Effector memory CD4-positive, alpha-beta T cell (primary cell): Measurements from ENCODE around the gene TEAD1.

Experiments used
- DNase-seq, 3 donors: peaks; one replicate each; pipeline ENCODE4 v3.0.0-alpha.2; 2020
- H3K27ac ChIP-seq: 2 replicates; pipeline ENCODE4 v1.7.0; 2013; ENCODE audit warnings: mild to moderate bottlenecking, low read length, moderate library complexity; ENCODE audit not compliant: insufficient read depth, poor library complexity, severe bottlenecking
- H3K27me3 ChIP-seq: replicated peaks from 2 replicates; pipeline ENCODE4 v1.7.0; 2013; ENCODE audit warnings: mild to moderate bottlenecking, low read length; ENCODE audit not compliant: insufficient read depth, control insufficient read depth, poor library complexity, severe bottlenecking
- H3K36me3 ChIP-seq: 2 replicates; pipeline ENCODE4 v1.7.0; 2013; ENCODE audit warnings: mild to moderate bottlenecking, low read length, moderate library complexity; ENCODE audit not compliant: control insufficient read depth, insufficient read depth
- H3K4me1 ChIP-seq: 2 replicates; pipeline ENCODE4 v1.7.0; 2013; ENCODE audit warnings: low read length, mild to moderate bottlenecking; ENCODE audit not compliant: control insufficient read depth, insufficient read depth, poor library complexity, severe bottlenecking
- H3K4me3 ChIP-seq: 2 replicates; pipeline ENCODE4 v1.7.0; 2013; ENCODE audit warnings: low read length, low read depth, mild to moderate bottlenecking; ENCODE audit not compliant: insufficient read depth, poor library complexity, severe bottlenecking
- H3K9me3 ChIP-seq: 2 replicates; pipeline ENCODE4 v1.7.0; 2013; ENCODE audit warnings: mild to moderate bottlenecking, low read length, moderate library complexity; ENCODE audit not compliant: control insufficient read depth

Gene TEAD1

DNA sequence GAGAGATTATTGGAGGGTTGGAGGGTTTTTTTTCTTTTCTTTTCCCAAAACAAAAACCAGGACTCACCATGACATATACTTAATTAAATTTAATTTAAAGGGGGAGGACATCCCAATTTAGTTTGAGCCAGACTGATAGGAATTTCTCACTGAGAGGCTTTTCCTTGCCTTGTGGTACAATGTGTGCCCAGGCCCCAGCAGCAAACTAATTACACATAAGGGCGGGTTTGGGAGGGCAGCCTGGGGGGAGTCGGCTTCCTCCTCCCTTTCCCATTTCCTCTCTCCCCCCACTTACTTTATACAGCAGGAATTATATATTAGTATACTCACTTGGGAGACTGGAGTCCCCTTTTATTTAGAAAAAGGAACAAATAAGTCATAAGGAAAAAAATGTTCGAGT is 2.9 kb downstream of the TEAD1 start:
- Histone ChIP-seq H3K27me3 (peaks cover 31% of the 10 kb centered on the region), H3K9me3 (no peaks in the 10 kb centered on the region), H3K4me1 (peaks cover 14% of the 10 kb centered on the region), H3K4me3 (no peak overlapping the region), H3K27ac (no peak overlapping the region), H3K36me3 (no peaks in the 10 kb centered on the region)
- DNase-seq, result no peak

DNA sequence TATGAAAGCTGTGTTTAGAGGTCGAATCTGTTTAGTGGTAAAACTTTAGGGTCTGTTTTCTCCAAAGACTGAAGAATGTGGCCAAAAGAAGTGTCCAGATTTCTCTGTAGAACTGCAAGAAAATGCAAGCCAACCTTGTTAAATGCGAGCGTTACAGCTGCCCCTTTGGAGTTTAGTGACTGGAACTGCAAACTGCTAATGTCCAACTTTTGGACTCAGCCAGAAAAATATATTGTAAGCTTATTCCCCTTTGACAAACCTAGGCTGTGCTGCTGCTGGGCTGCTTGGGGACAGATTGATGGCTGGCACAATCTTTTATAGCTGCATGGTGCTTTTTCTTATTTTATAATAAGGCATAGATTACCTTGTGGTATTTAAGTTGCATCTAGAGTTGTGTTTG is 3.9 kb downstream of the TEAD1 start:
- H3K9me3 ChIP-seq, result no peaks in the 10 kb centered on the region
- no peak overlapping the region for H3K4me3 ChIP-seq
- DNase-seq, result no peak
- H3K36me3 ChIP-seq, result no peaks in the 10 kb centered on the region
- peaks cover 22% of the 10 kb centered on the region for H3K27me3 ChIP-seq
- no peak overlapping the region for H3K27ac ChIP-seq
- H3K4me1 ChIP-seq, result peaks cover 13% of the 10 kb centered on the region

DNA sequence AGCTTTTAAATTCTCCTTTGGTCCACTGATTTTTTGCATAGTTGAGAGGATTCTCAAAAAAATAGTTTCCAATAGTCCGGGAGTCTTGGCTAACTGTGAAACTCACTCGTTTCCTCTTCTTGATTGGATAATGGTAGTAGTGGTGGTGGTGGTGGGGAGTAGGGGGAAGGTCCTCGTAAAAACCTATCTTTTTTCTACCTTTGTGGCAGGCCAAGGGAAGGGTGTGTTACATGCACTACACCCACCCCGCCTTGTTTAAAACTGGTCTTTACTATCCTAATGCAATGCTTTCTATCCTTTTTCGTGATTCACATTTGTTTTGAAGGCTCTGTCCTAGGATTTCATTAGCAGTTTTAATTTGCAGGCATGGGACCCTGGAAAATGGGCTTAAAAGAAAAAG is 4.8 kb downstream of the TEAD1 start:
- no peak for DNase-seq
- H3K4me3 ChIP-seq, result no peak overlapping the region
- no peak overlapping the region for H3K27ac ChIP-seq
- no peaks in the 10 kb centered on the region for H3K9me3 ChIP-seq
- peaks cover 4% of the 10 kb centered on the region for H3K4me1 ChIP-seq
- peaks cover 14% of the 10 kb centered on the region for H3K27me3 ChIP-seq
- H3K36me3 ChIP-seq, result no peaks in the 10 kb centered on the region

GRCh38 chr11:12679471-12679870 is 5.2 kb downstream of the TEAD1 start:
- no peak overlapping the region for H3K4me3 ChIP-seq
- H3K9me3 ChIP-seq, result no peaks in the 10 kb centered on the region
- no peak overlapping the region for H3K27ac ChIP-seq
- no peaks in the 10 kb centered on the region for H3K36me3 ChIP-seq
- H3K4me1 ChIP-seq, result peaks cover 4% of the 10 kb centered on the region
- no peak for DNase-seq
- peaks cover 14% of the 10 kb centered on the region for H3K27me3 ChIP-seq

DNA sequence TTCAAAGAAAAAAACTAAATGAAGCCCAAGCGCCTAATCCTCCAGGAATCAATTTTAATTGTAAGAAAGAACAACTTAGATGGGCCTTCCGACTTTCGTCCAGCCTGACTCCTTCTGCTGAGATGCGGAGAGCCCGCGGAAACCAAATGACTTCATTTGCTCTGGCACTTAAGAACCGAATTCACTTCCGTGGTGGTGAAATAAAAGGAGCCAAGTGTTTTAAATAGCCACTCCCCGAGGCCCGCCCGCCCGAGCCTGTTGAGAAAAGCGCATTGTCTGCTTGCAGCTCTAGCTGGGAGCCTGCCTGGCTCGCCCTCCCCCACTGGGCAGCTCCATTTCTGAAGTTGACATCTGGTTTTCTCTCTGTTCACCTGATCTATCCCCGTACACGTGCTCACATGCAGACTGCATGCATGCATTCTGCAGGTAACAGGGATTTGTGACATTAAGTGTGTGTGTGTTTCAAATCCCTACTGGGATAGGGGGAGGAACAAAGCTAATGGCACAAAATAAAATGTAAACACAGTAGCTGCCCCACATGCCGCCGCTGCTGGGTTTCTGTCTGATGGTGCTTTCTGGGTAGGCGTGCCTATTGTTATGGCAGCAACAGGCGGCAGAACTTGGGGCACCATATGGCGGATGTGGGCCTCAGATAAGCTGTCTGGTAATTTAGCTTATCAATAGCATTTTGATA is 6.2 kb downstream of the TEAD1 start:
- Histone ChIP-seq H3K4me1 (peaks cover 4% of the 10 kb centered on the region), H3K27me3 (peaks cover 14% of the 10 kb centered on the region), H3K4me3 (no peak overlapping the region), H3K27ac (no peak overlapping the region), H3K36me3 (no peaks in the 10 kb centered on the region), H3K9me3 (no peaks in the 10 kb centered on the region)
- no peak for DNase-seq

DNA sequence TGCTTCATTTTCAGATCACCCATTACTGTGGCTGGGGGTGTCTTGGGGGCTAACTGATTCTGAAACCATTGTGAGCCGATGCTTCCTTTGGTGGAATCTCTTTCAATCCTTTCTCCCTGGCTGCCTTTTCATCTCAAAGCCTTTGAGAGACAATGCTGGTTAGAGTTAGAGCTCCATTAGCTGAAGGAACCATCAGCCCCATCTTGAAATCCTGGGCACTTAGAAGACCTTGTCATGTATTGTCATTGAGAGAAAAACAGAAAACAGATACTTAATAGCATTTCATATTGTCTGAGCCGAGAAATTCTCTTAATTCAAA is 6.7 kb downstream of the TEAD1 start:
- Histone ChIP-seq H3K9me3 (no peaks in the 10 kb centered on the region), H3K36me3 (no peaks in the 10 kb centered on the region), H3K27ac (no peak overlapping the region), H3K4me1 (peaks cover 4% of the 10 kb centered on the region), H3K27me3 (peaks cover 14% of the 10 kb centered on the region), H3K4me3 (no peak overlapping the region)
- no peak for DNase-seq

- no peak for DNase-seq
- peaks cover 4% of the 10 kb centered on the region for H3K4me1 ChIP-seq
- no peak overlapping the region for H3K4me3 ChIP-seq
- no peak overlapping the region for H3K27ac ChIP-seq
- no peaks in the 10 kb centered on the region for H3K36me3 ChIP-seq
- peaks cover 14% of the 10 kb centered on the region for H3K27me3 ChIP-seq
- no peaks in the 10 kb centered on the region for H3K9me3 ChIP-seq
Observed at GRCh38 chr11:12681466-12681865, 7.2 kb downstream of the TEAD1 start.

- H3K27ac ChIP-seq, result no peak overlapping the region
- H3K36me3 ChIP-seq, result no peaks in the 10 kb centered on the region
- H3K4me1 ChIP-seq, result peaks cover 4% of the 10 kb centered on the region
- no peak overlapping the region for H3K4me3 ChIP-seq
- peaks cover 14% of the 10 kb centered on the region for H3K27me3 ChIP-seq
- no peaks in the 10 kb centered on the region for H3K9me3 ChIP-seq
- DNase-seq, result no peak
Observed at GRCh38 chr11:12682288-12682687, 8.1 kb downstream of the TEAD1 start.

GRCh38 chr11:12682737-12683500 is 8.7 kb downstream of the TEAD1 start:
- H3K27me3 ChIP-seq, result peaks cover 14% of the 10 kb centered on the region
- DNase-seq, result no peak
- H3K27ac ChIP-seq, result no peak overlapping the region
- peaks cover 4% of the 10 kb centered on the region for H3K4me1 ChIP-seq
- H3K36me3 ChIP-seq, result no peaks in the 10 kb centered on the region
- H3K9me3 ChIP-seq, result no peaks in the 10 kb centered on the region
- no peak overlapping the region for H3K4me3 ChIP-seq

DNA sequence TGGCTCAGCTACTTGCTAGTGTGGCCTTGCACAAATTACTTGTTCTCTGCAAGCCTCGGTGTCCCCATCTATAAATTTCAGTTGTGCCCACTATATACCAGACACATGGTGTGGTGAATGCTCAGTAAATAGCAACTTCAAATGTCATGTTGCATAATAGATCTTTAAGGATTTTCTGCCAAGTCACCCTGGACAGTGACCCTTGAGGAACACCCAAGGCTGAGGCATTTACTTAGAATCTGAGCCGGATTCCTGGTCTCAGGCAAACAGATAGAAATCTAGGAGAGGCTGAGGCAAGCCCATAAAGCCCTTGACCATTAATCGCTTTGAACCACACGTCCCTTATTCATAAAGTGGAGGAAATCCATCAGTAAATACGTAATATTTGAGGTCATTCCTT is 9.7 kb downstream of the TEAD1 start:
- peaks cover 4% of the 10 kb centered on the region for H3K4me1 ChIP-seq
- H3K27me3 ChIP-seq, result peaks cover 14% of the 10 kb centered on the region
- H3K4me3 ChIP-seq, result no peak overlapping the region
- DNase-seq, result no peak
- no peaks in the 10 kb centered on the region for H3K36me3 ChIP-seq
- no peak overlapping the region for H3K27ac ChIP-seq
- no peaks in the 10 kb centered on the region for H3K9me3 ChIP-seq
